ENCODE results near the gene PHIP. TPM values are rescaled to one million over a fixed set of nuclear protein-coding genes. Genes with fewer than 3 reads are reported as not detected.

The PHIP gene
- total RNA-seq, 1 experiment from 2014 or later = 53.6 TPM

DNA sequence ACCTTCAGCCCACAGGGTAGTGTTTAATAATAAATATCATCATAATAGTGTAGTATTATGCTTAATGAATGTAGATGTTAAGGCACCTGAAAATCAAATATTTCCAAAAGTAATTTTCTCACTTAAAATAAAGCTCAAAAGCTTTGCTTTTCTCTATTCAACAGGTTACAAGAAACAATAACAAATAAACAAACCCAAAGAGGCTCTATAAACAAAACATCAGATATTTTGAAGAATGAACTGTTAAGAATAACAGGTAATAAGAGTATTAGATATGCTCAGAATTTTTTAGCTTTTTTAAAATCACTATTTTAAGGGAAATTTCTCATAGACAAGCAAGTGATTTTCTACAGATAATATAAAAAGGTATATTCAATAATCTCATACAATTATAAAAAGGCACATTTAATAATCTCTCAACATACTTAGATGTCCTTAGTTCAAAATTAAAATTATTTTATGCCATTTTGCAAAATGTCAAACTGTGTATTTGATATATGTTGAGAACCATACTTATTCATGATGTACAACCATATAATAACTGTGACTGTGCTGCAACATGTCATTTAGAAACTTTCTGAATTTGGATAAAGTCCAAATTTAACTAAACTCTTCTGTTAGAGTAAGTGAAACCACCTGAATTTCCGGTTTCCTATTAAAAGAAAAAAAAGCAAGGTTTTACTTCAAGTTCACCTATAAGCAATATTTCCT, 35.8 kb downstream of the PHIP start:
- no peak overlapping the region for H2BK120ac ChIP-seq (ENCODE audit: low read depth, low read length, poor library complexity, severe bottlenecking)
- no peak overlapping the region for H4K91ac ChIP-seq (ENCODE audit: insufficient read length, low read depth, low read length)
- no peak overlapping the region for H2AK5ac ChIP-seq (ENCODE audit: insufficient read length, low read length)
- no peak overlapping the region for H3K27ac ChIP-seq (ENCODE audit: insufficient read length, low read depth, low read length)
- H3K56ac ChIP-seq (ENCODE audit: insufficient read length, low read depth, low read length) = no peak overlapping the region
- H3K4me1 Mint-ChIP-seq = peaks cover 11 to 12% of the 10 kb centered on the region in 2 experiments
- H3K23me2 ChIP-seq (ENCODE audit: insufficient read length, low read depth, low read length, poor library complexity, severe bottlenecking) = no peaks in the 10 kb centered on the region
- no peaks in the 10 kb centered on the region; the same call in 1 of the 2 replicates for H3K79me2 ChIP-seq (ENCODE audit: insufficient read depth, low read length)
- no peak overlapping the region for H3K27ac Mint-ChIP-seq
- peaks cover 27 to 66% (median 40%) of the 10 kb centered on the region in 3 experiments for H3K36me3 Mint-ChIP-seq (ENCODE audit: insufficient read depth in 1 of 3, low read depth in 3 of 3)
- no peak overlapping the region for H3K4ac ChIP-seq (ENCODE audit: low read depth, low read length)
- no peak overlapping the region for H3K14ac ChIP-seq (ENCODE audit: insufficient read depth, low read length)
- no peak overlapping the region for H4K8ac ChIP-seq (replicated peaks; ENCODE audit: insufficient read length, low read depth, low read length)
- H2BK5ac ChIP-seq (ENCODE audit: insufficient read length, low read length) = no peak overlapping the region
- no peak overlapping the region for H4K5ac ChIP-seq (ENCODE audit: insufficient read length, low read depth, low read length)
- no peaks in the 10 kb centered on the region for H4K20me1 ChIP-seq (ENCODE audit: control insufficient read depth, insufficient read depth, insufficient read length)
- H3T11ph ChIP-seq (ENCODE audit: low read length) = no peak overlapping the region
- no peak overlapping the region for H3K18ac ChIP-seq (ENCODE audit: insufficient read length, low read depth, low read length)
- H2AFZ ChIP-seq (ENCODE audit: low read length) = no peak overlapping the region
- H2BK15ac ChIP-seq (ENCODE audit: low read depth, low read length) = no peak overlapping the region
- H3K4me1 ChIP-seq (ENCODE audit: insufficient read depth, low read length) = no peaks in the 10 kb centered on the region
- no peak overlapping the region for H2BK12ac ChIP-seq (ENCODE audit: insufficient read length, low read depth, low read length)
- no peak overlapping the region for H3K4me3 Mint-ChIP-seq
- H3K23ac ChIP-seq (ENCODE audit: insufficient read length, low read depth, low read length) = no peak overlapping the region
- H2BK20ac ChIP-seq (ENCODE audit: low read depth, low read length, poor library complexity, severe bottlenecking) = no peak overlapping the region
- H3K9me3 Mint-ChIP-seq = no peaks in the 10 kb centered on the region
- DNase-seq = no peak
- no peaks in the 10 kb centered on the region for H3K9me3 ChIP-seq (ENCODE audit: control insufficient read depth, low read depth, low read length)
- TF ChIP-seq, protein P1, sequence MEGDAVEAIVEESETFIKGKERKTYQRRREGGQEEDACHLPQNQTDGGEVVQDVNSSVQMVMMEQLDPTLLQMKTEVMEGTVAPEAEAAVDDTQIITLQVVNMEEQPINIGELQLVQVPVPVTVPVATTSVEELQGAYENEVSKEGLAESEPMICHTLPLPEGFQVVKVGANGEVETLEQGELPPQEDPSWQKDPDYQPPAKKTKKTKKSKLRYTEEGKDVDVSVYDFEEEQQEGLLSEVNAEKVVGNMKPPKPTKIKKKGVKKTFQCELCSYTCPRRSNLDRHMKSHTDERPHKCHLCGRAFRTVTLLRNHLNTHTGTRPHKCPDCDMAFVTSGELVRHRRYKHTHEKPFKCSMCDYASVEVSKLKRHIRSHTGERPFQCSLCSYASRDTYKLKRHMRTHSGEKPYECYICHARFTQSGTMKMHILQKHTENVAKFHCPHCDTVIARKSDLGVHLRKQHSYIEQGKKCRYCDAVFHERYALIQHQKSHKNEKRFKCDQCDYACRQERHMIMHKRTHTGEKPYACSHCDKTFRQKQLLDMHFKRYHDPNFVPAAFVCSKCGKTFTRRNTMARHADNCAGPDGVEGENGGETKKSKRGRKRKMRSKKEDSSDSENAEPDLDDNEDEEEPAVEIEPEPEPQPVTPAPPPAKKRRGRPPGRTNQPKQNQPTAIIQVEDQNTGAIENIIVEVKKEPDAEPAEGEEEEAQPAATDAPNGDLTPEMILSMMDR (conservative IDR thresholded peaks at IDR 0.05) = no peak
- H3K79me1 ChIP-seq (ENCODE audit: insufficient read depth, low read depth, low read length, poor library complexity, severe bottlenecking) = peaks cover 3% of the 10 kb centered on the region
- H3K4me2 ChIP-seq (ENCODE audit: insufficient read depth, insufficient read length, low read length) = no peak overlapping the region
- H3K27me3 ChIP-seq (ENCODE audit: insufficient read depth, low read length) = no peaks in the 10 kb centered on the region
- no peaks in the 10 kb centered on the region for H3K27me3 Mint-ChIP-seq (ENCODE audit: low read depth)
- no CpG with 5 or more reads among the region's 1 CpG for WGBS (ENCODE audit: extremely low coverage, insufficient read length, low lambda C conversion rate)
- no peak overlapping the region for H3K9ac ChIP-seq (ENCODE audit: extremely low read depth, insufficient read length, low read length)

Data from H9 (cell line).